ENCODE measurements around the gene RFC4. TPM values are rescaled to one million over a fixed set of nuclear protein-coding genes. Genes with fewer than 3 reads are reported as not detected.
A peak's percentile ranks its signal among the peaks of the same experiment; 100 is the strongest.

Gene RFC4
- total RNA-seq, 4 donors from 2014 or later: 7.2 to 226 (median 10.5) TPM; not detected in 1

GRCh38 chr3:186788482-186789370 is 17.6 kb downstream of the RFC4 start:
- Histone ChIP-seq H3K9me3 (no peaks in the 10 kb centered on the region), H3K4me1 (peaks cover 14 to 42% (median 30%) of the 10 kb centered on the region in 4 donors), H3K4me3 (no peak overlapping the region), H3K27me3 (no peaks in the 10 kb centered on the region), H3K27ac (no peak overlapping the region), H3K36me3 (peaks cover 0 to 48% (median 22%) of the 10 kb centered on the region in 4 donors)
- TF ChIP-seq POLR2AphosphoS5 (IDR thresholded peaks at IDR 0.05) (peak in 1 of 3 donors; percentile 33), EP300 (IDR thresholded peaks at IDR 0.05; ENCODE audit: low read depth) (no peak), POLR2A (IDR thresholded peaks at IDR 0.05) (no peak), CTCF (IDR thresholded peaks at IDR 0.05) (no peak)
- 37 to 41% methylated on average over 12 to 13 of the region's 13 CpGs for WGBS, 2 donors (ENCODE audit: low coverage in 1 of 2)
- intact Hi-C loops (cut with DNase I; ENCODE audit: low total_unique reads): no loop called here
- DNase-seq: no peak
- in situ Hi-C loops (cut with MboI; ENCODE audit: low pct_ligation_motif_present in 1 of 4, low pct_unique_long_range_greater_than_20kb in 1 of 4, low sequenced_read_pairs in 3 of 4): loop anchor here in 1 of 4 donors (10.0 to 25.0 kb wide), 2 partner anchors 676 to 864 kb away; partner anchors contain the start of gene ETV5

GRCh38 chr3:186787642-186788481 is 18.4 kb downstream of the RFC4 start:
- Histone ChIP-seq H3K27me3 (no peaks in the 10 kb centered on the region), H3K4me3 (no peak overlapping the region), H3K27ac (no peak overlapping the region), H3K36me3 (peaks cover 0 to 48% (median 22%) of the 10 kb centered on the region in 4 donors), H3K9me3 (no peaks in the 10 kb centered on the region), H3K4me1 (peaks cover 14 to 42% (median 30%) of the 10 kb centered on the region in 4 donors)
- in situ Hi-C loops (cut with MboI; ENCODE audit: low pct_ligation_motif_present in 1 of 4, low pct_unique_long_range_greater_than_20kb in 1 of 4, low sequenced_read_pairs in 3 of 4): loop anchor here in 1 of 4 donors (10.0 to 25.0 kb wide), 2 partner anchors 676 to 863 kb away; partner anchors contain the start of gene ETV5
- TF ChIP-seq CTCF (IDR thresholded peaks at IDR 0.05) (no peak), POLR2A (IDR thresholded peaks at IDR 0.05) (no peak), EP300 (IDR thresholded peaks at IDR 0.05; ENCODE audit: low read depth) (no peak), POLR2AphosphoS5 (IDR thresholded peaks at IDR 0.05) (no peak)
- DNase-seq: no peak
- intact Hi-C loops (cut with DNase I; ENCODE audit: low total_unique reads): no loop called here
- WGBS, 2 donors (ENCODE audit: low coverage in 1 of 2): 57 to 70% methylated on average over 15 of the region's 15 CpGs

- no peak overlapping the region for H3K4me3 ChIP-seq
- peaks cover 0 to 48% (median 22%) of the 10 kb centered on the region in 4 donors for H3K36me3 ChIP-seq
- TF ChIP-seq POLR2AphosphoS5 (IDR thresholded peaks at IDR 0.05): no peak
- TF ChIP-seq POLR2A (IDR thresholded peaks at IDR 0.05): no peak
- no peak for TF ChIP-seq CTCF (IDR thresholded peaks at IDR 0.05)
- TF ChIP-seq EP300 (IDR thresholded peaks at IDR 0.05; ENCODE audit: low read depth): no peak
Observed at GRCh38 chr3:186786922-186787321, 19.4 kb downstream of the RFC4 start.

More at GRCh38 chr3:186786922-186787321, 19.4 kb downstream of the RFC4 start:
- Histone ChIP-seq H3K9me3 (no peaks in the 10 kb centered on the region), H3K27me3 (no peaks in the 10 kb centered on the region), H3K4me1 (peaks cover 14 to 48% (median 30%) of the 10 kb centered on the region in 4 donors), H3K27ac (no peak overlapping the region)
- 34 to 53% methylated on average over 3 of the region's 3 CpGs for WGBS, 2 donors (ENCODE audit: low coverage in 1 of 2)
- intact Hi-C loops (cut with DNase I; ENCODE audit: low total_unique reads) (no loop called here), in situ Hi-C loops (cut with MboI; ENCODE audit: low pct_ligation_motif_present in 1 of 4, low pct_unique_long_range_greater_than_20kb in 1 of 4, low sequenced_read_pairs in 3 of 4) (loop anchor here in 1 of 4 donors (10.0 to 25.0 kb wide), 2 partner anchors 675 to 862 kb away; partner anchors contain the start of gene ETV5)
- DNase-seq: no peak

All from transverse colon (tissue), 4 donors.